GM12864 (cell line): ENCODE measurements around the gene LRRC4.

Source experiments
- DNase-seq: peaks from one replicate; pipeline ENCODE4 v3.0.0-alpha.2; 2011; ENCODE audit warnings: low read depth
- H3K4me3 ChIP-seq: 2 replicates; pipeline ENCODE4 v1.5.1; 2011; ENCODE audit warnings: mild to moderate bottlenecking, low read depth, low read length, control low read depth
- CTCF ChIP-seq: IDR thresholded peaks from 2 replicates; pipeline ENCODE4 v1.5.1; 2011; ENCODE audit warnings: low read depth, mild to moderate bottlenecking, moderate library complexity, low read length, control low read depth, inconsistent platforms; ENCODE audit errors: missing control alignments

Gene LRRC4

DNA sequence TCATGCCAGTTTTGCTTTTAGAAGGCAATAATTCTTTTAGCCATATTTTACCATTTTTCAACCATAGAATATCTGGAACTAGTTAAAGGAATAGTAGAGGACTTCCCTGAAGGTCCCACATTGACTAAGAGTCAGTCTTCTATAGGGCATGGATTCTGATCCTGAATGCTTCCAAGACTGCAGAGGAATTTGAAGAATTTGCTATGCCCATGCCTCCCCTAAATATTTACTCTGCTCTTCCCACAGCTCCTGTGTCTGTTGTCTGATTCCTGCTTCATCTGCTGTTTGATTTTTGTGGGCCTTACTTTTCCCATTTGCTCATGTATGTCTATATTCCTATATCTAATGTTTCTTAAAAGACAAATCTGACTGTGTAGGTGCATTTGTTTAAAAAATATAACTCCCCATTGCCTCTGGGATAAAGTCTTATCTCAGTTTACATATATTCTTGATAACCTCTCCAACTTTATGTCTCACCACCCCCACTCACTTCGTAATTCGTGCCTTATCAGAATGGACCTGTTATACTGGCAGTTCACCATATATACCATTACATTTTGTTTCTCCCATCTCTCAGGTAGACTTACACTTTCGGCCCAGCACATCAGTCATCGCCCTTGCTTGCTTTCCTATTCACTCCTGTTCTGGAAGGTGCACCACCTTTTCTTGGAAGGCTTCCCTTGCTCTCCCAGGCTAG, 33.9 kb downstream of the LRRC4 start:
- TF ChIP-seq CTCF = no peak
- no peak for DNase-seq
- no peak overlapping the region for H3K4me3 ChIP-seq

- no peak for TF ChIP-seq CTCF
- H3K4me3 ChIP-seq = no peak overlapping the region
- DNase-seq = no peak
Observed at GRCh38 chr7:127996253-127997071, 34.8 kb downstream of the LRRC4 start.

- TF ChIP-seq CTCF = no peak
- no peak for DNase-seq
- H3K4me3 ChIP-seq = no peak overlapping the region
Observed at GRCh38 chr7:127995881-127996215, 35.4 kb downstream of the LRRC4 start.

- DNase-seq = no peak
- TF ChIP-seq CTCF = no peak
- H3K4me3 ChIP-seq = no peak overlapping the region
Observed at GRCh38 chr7:127995156-127995880, 35.9 kb downstream of the LRRC4 start.

DNA sequence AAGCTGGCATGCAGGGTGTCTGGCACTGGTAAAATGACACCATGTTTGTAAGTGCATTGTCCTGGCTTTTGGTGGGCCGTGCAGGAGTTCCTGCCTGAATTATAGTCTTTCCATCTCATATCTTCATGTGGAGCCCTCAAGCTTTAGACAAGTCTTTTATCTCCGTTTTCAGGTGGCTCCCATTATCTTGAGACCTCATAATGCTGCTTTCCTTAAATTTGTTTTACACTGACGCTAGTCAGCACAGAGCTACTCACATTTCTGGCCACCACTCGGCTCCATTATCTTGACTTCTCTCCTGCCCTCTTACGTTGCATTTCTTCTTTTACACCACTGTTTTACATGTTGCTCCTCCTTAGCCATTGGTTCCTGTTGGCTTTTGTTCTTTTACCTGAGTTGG, 37.2 kb downstream of the LRRC4 start:
- DNase-seq = no peak
- H3K4me3 ChIP-seq = no peak overlapping the region
- TF ChIP-seq CTCF = no peak

DNA sequence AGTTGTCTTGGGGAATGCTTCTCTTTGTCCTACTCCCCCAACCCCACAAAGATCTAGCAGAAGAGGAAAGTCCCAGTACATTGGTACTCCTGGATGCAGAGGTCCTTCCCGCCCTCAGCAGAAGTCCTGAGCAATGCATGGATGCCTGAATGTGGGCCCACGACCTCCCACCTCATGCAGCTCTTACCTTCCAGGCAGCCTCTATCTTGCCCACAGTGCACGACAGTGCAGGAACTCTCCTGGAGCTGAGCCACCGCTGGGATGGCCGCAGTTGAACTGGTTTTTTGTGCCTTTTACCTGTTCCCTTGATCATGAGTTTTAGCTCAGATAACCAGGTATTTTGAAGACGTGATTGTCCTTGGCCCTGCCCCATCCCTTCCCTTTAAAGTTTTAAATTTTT, 37.9 kb downstream of the LRRC4 start:
- no peak for TF ChIP-seq CTCF

More for the DNA sequence above, 37.9 kb downstream of the LRRC4 start:
- H3K4me3 ChIP-seq = no peak overlapping the region
- DNase-seq = no peak
